Thyroid gland (tissue), 4 donors: ENCODE data around the gene SLBP.

Experiments
- CTCF ChIP-seq, 6 experiments: fragments of 200-600 bp in 3 of 6; fragments of 450-650 bp in 3 of 6; sonication (generic) in 3 of 6; IDR thresholded peaks; one replicate each; pipeline ENCODE4 v1.5.1; 2016 to 2019; ENCODE audit warnings: antibody characterized with exemption in 6 of 6, mild to moderate bottlenecking in 2 of 6, inconsistent platforms in 1 of 6, moderate library complexity in 1 of 6
- POLR2A ChIP-seq, 2 donors: fragments of 450-650 bp; IDR thresholded peaks; one replicate each; pipeline ENCODE4 v1.6.1; 2017; ENCODE audit warnings: antibody characterized with exemption in 2 of 2, mild to moderate bottlenecking in 2 of 2, moderate library complexity in 1 of 2

GRCh38 chr4:1648962-1649361, 63.2 kb downstream of the SLBP start:
- TF ChIP-seq CTCF (IDR thresholded peaks at IDR 0.05) (no peak), POLR2A (IDR thresholded peaks at IDR 0.05) (no peak)
